Adrenal gland (tissue), 12 donors: Measurements from ENCODE around the gene NELL2. TPM values are rescaled to one million over a fixed set of nuclear protein-coding genes. Genes with fewer than 3 reads are reported as not detected.

Source experiments
- DNase-seq, 7 donors: peaks; one replicate each; pipeline ENCODE4 v3.0.0-alpha.2; 2019 to 2020
- H3K27ac ChIP-seq, 5 donors: fragments of 200-600 bp; sonication (generic) in 4 of 5; 1 replicate in 3 of 5; 2 replicates in 2 of 5; pipeline versions ENCODE4 v1.5.1 to v1.8.0; 2016 to 2020; ENCODE audit warnings: mild to moderate bottlenecking in 1 of 5
- H3K27me3 ChIP-seq: fragments of 200-600 bp; 2 replicates; pipeline ENCODE4 v1.8.0; 2021
- H3K36me3 ChIP-seq, 2 donors: fragments of 200-600 bp; replicated peaks in 1 of 2; 1 replicate in 1 of 2; 2 replicates in 1 of 2; pipeline versions ENCODE4 v1.5.1 to v1.8.0; 2018 to 2022
- H3K4me1 ChIP-seq, 2 donors: fragments of 200-600 bp; replicated peaks in 1 of 2; 1 replicate in 1 of 2; 2 replicates in 1 of 2; pipeline versions ENCODE4 v1.5.1 to v1.8.0; 2018 to 2021
- H3K4me3 ChIP-seq, 4 donors: fragments of 200-600 bp; sonication (generic) in 3 of 4; one replicate each; pipeline ENCODE4 v1.5.1; 2016 to 2018
- H3K9me3 ChIP-seq, 3 donors: fragments of 200-600 bp; sonication (generic) in 1 of 3; replicated peaks in 1 of 3; 1 replicate in 2 of 3; 2 replicates in 1 of 3; pipeline versions ENCODE4 v1.5.1 to v1.8.0; 2016 to 2021
- POLR2A ChIP-seq, 2 donors: fragments of 450-650 bp; IDR thresholded peaks; one replicate each; pipeline ENCODE4 v1.6.1; 2017; ENCODE audit warnings: antibody characterized with exemption in 2 of 2, mild to moderate bottlenecking in 2 of 2, moderate library complexity in 1 of 2
- WGBS, 4 donors: extraction: QIAGEN DNeasy Blood & Tissue Kit in 2 of 4; methylation state at CpG; one replicate each; pipeline versions ENCODE4 v1.1.5 to v1.1.7; 2013 to 2017; 5-methylcytosine and 5-hydroxymethylcytosine counted together
- intact Hi-C, 2 donors: fragments of 100-400 bp; cut with DNase I; formaldehyde crosslinking; loops; one replicate each; pipeline versions ENCODE4 v1.14.1 to v1.15.0; 2022 to 2023
- polyA plus RNA-seq, 3 donors: library from polyadenylated mRNA; stranded (reverse); fragments of 200-250 nt in 2 of 3; fragments of 350-450 nt in 1 of 3; fragmentation: Illumina TruSeq in 1 of 3; extraction: RNeasy Lipid Tissue Mini Kit (QIAGEN cat#74804) in 1 of 3; gene quantifications; one replicate each; pipeline ENCODE4 v1.2.3, GENCODE V29; 2013 to 2014
- total RNA-seq, 9 donors: library from RNA; depleted of rRNA in 4 of 9; stranded (reverse); fragments of >200 nt in 4 of 9; fragments of 120-200 nt in 1 of 9; fragmentation: NEBNext Ultra II Directional in 1 of 9; extraction: Animal tissue kit (Norgen Biotek cat#: 25700) in 1 of 9; gene quantifications; one replicate each; pipeline versions ENCODE4 v1.1.0 to v1.2.4, GENCODE V29; 2013 to 2023
- TF ChIP-seq, protein P1 (sequence below), 6 experiments: fragments of 450-650 bp in 4 of 6; fragments of 200-600 bp in 2 of 6; sonication (generic) in 1 of 6; IDR thresholded peaks; 1 replicate in 5 of 6; 2 replicates in 1 of 6; pipeline versions ENCODE4 v1.5.1 to v1.8.0; 2016 to 2021; ENCODE audit warnings: antibody characterized with exemption in 6 of 6, mild to moderate bottlenecking in 2 of 6, moderate library complexity in 1 of 6
- donor health status: healthy with polysubstance abuse.
- donor health status: Bipolar disorder and iron deficiency.
- donor health status: DM: yes; HTN: yes; CAD: no.
- donor health status: DM: no; HTN: no; CAD: no.
- donor health status: DM: no; HTN: no; CAD: no.
- donor health status: DM: yes; HTN: yes; CAD: no.

Gene NELL2
- total and polyA plus RNA-seq, 12 donors: 0.35 to 26.5 (median 6.0) TPM; not detected in 1

DNA sequence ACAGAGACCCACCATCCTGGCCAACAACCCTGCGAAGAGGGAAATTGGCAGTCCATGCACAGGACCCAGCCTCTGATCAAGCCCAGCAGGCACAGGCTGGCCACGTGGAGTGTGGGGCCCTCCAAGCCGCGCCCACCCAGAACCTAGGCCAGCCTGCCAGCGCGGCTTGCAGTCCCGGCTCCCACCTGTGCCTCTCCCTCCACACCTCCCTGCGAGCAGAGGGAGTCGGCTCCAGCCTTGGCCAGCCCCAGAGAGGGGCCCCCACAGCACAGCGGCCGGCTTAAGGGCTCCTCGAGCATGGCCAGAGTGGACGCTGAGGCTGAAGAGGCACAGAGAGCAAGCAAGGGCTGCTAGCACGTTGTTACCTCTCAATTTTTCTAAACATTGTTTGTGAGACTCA is 373.4 kb downstream of the NELL2 start:
- Histone ChIP-seq H3K9me3 (no peaks in the 10 kb centered on the region), H3K4me3 (no peak overlapping the region), H3K27ac (no peak overlapping the region), H3K27me3 (no peaks in the 10 kb centered on the region), H3K36me3 (no peaks in the 10 kb centered on the region), H3K4me1 (no peaks in the 10 kb centered on the region)
- intact Hi-C loops: no loop called here
- 75 to 89% (median 80%) methylated on average over 9 to 14 of the region's 14 CpGs for WGBS, 4 donors
- no peak for DNase-seq
- TF ChIP-seq, protein P1, sequence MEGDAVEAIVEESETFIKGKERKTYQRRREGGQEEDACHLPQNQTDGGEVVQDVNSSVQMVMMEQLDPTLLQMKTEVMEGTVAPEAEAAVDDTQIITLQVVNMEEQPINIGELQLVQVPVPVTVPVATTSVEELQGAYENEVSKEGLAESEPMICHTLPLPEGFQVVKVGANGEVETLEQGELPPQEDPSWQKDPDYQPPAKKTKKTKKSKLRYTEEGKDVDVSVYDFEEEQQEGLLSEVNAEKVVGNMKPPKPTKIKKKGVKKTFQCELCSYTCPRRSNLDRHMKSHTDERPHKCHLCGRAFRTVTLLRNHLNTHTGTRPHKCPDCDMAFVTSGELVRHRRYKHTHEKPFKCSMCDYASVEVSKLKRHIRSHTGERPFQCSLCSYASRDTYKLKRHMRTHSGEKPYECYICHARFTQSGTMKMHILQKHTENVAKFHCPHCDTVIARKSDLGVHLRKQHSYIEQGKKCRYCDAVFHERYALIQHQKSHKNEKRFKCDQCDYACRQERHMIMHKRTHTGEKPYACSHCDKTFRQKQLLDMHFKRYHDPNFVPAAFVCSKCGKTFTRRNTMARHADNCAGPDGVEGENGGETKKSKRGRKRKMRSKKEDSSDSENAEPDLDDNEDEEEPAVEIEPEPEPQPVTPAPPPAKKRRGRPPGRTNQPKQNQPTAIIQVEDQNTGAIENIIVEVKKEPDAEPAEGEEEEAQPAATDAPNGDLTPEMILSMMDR (IDR thresholded peaks at IDR 0.05): no peak
- TF ChIP-seq POLR2A (IDR thresholded peaks at IDR 0.05): no peak

DNA sequence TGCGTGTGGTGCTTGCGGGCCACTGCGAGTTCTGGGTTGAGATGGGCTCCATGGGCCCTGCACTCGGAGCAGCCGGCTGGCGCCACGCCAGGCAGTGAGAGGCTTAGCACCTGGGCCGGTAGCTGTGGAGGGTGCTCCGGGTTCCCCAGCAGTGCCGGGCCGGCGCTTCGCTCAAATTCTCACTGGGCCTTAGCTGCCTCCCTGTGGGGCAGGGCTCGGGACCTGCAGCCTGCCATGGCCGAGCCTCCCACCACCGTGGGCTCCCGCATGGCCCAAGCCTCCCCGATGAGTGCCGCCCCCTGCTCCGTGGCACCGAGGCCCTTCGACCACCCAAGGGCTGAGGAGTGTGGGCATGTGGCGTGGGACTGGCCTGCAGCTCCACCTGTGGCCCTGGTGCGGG is 375.7 kb downstream of the NELL2 start:
- 89 to 100% (median 96%) methylated on average over 1 to 24 of the region's 24 CpGs for WGBS, 4 donors
- intact Hi-C loops: no loop called here
- DNase-seq: no peak
- TF ChIP-seq, protein P1 (IDR thresholded peaks at IDR 0.05): no peak
- no peak for TF ChIP-seq POLR2A (IDR thresholded peaks at IDR 0.05)
- H3K9me3 ChIP-seq: no peaks in the 10 kb centered on the region
- H3K4me3 ChIP-seq: no peak overlapping the region
- no peak overlapping the region for H3K27ac ChIP-seq
- no peaks in the 10 kb centered on the region for H3K36me3 ChIP-seq
- no peaks in the 10 kb centered on the region for H3K27me3 ChIP-seq
- no peaks in the 10 kb centered on the region for H3K4me1 ChIP-seq

DNA sequence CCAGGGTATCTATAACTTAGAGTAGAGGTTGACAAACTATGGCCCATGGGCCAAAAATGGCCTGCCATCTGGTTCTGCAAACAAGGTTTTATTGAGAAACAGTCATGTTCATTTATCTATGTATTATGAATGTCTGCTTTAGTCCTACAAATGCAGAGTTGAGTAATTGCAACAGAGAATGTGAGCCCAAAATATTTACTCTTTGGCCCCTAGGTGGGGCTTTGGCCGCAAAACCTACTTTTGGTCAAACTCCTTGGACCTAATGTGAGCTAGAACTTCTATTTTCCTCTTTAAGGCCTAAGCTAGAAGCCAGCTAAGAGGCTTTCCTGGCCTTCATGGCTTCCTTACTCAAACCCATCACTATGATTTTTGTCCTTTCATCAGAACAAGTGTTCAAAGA is 379.1 kb downstream of the NELL2 start:
- intact Hi-C loops: no loop called here
- H3K36me3 ChIP-seq: no peaks in the 10 kb centered on the region
- H3K4me3 ChIP-seq: no peak overlapping the region
- TF ChIP-seq, protein P1 (IDR thresholded peaks at IDR 0.05): no peak
- TF ChIP-seq POLR2A (IDR thresholded peaks at IDR 0.05): no peak
- H3K27me3 ChIP-seq: no peaks in the 10 kb centered on the region
- no peak overlapping the region for H3K27ac ChIP-seq
- no peaks in the 10 kb centered on the region for H3K9me3 ChIP-seq
- no peaks in the 10 kb centered on the region for H3K4me1 ChIP-seq
- DNase-seq: no peak
- 67 to 80% (median 72%) methylated on average over 1 of the region's 1 CpG for WGBS, 4 donors

DNA sequence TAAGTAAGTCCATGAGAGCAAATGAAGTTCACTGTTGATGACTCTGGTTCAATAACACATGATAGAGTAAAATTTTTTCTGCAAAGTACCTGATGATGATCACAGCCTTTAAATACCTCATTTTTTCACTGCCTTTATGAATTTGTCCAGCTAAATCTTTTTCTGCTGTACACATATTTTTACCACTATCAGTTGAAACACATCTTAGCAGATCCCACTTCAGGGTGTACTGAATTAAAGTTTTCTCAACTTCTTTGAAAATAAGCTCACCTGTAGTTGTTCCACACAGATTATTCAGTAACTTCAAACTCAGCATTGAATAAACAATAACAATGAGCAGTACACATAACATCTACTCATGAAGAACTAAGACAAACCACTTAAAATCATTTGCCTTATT is 385.9 kb downstream of the NELL2 start:
- no peaks in the 10 kb centered on the region for H3K27me3 ChIP-seq
- H3K36me3 ChIP-seq: no peaks in the 10 kb centered on the region
- DNase-seq: no peak
- intact Hi-C loops: no loop called here
- TF ChIP-seq POLR2A (IDR thresholded peaks at IDR 0.05): no peak
- TF ChIP-seq, protein P1 (IDR thresholded peaks at IDR 0.05): no peak
- H3K27ac ChIP-seq: no peak overlapping the region
- no peaks in the 10 kb centered on the region for H3K4me1 ChIP-seq
- no peak overlapping the region for H3K4me3 ChIP-seq
- no peaks in the 10 kb centered on the region for H3K9me3 ChIP-seq
